GM12878 (cell line): ENCODE results near the gene HCN4. TPM values are rescaled to one million over a fixed set of nuclear protein-coding genes. Genes with fewer than 3 reads are reported as not detected.

Source experiments
- ATAC-seq: fragments of 200-7000 bp; cut with Tn5 transposase; 3 replicates; pipeline ENCODE4 v1.9.1; 2020; ENCODE audit warnings: mild to moderate bottlenecking, moderate library complexity
- BruUV-seq: library from RNA; stranded (reverse); fragments of 400-500 nt; replicated peaks from 2 replicates; lab custom pipeline; 2021; lab: Mats Ljungman, UMichigan
- CTCF ChIA-PET: fragments of 300-600 bp; sonication (Branson Sonifier 250); formaldehyde crosslinking; extraction: SDS; loops from one replicate; lab custom pipeline; 2021; ENCODE audit warnings: inconsistent platforms; lab: Yijun Ruan, JAX
- POLR2A ChIA-PET: fragments of 350-600 bp; formaldehyde crosslinking; extraction: SDS; loops from one replicate; lab custom pipeline; 2021; ENCODE audit warnings: inconsistent platforms; lab: Charles Lee
- RAD21 ChIA-PET: fragments of 300-600 bp; sonication (Branson Sonifier 250); formaldehyde crosslinking; loops from one replicate; lab custom pipeline; 2023; ENCODE audit warnings: antibody characterized with exemption; ENCODE audit not compliant: unreplicated experiment; lab: Charles Lee
- SMC1A ChIA-PET: fragments of 300-600 bp; sonication (Branson Sonifier 250); formaldehyde crosslinking; loops from one replicate; lab custom pipeline; 2023; ENCODE audit not compliant: unreplicated experiment, uncharacterized antibody; lab: Charles Lee
- DNase-seq: peaks from one replicate; pipeline ENCODE4 v3.0.0-alpha.2; 2011; ENCODE audit warnings: low read depth, low spot score
- FAIRE-seq: peaks from 3 replicates; lab custom pipeline; 2011; peaks lifted over from hg19 to GRCh38; lab: Jason Lieb, UNC
- H2AFZ ChIP-seq: 2 replicates; pipeline ENCODE4 v1.6.0; 2011; ENCODE audit warnings: low read depth, low read length, control low read depth; ENCODE audit not compliant: control insufficient read depth
- H3K27ac ChIP-seq: 2 replicates; pipeline ENCODE4 v1.5.1; 2011; ENCODE audit warnings: control low read depth; ENCODE audit not compliant: control insufficient read depth, insufficient read depth
- H3K27me3 ChIP-seq, 2 experiments: replicated peaks in 1 of 2; 2 replicates each; pipeline versions ENCODE4 v1.6.0 to v1.6.1; 2011; ENCODE audit warnings: low read length in 1 of 2; ENCODE audit not compliant: control insufficient read depth in 2 of 2, insufficient read depth in 2 of 2
- H3K36me3 ChIP-seq, 2 experiments: 2 replicates each; pipeline ENCODE4 v1.5.1; 2011; ENCODE audit warnings: low read length in 1 of 2; ENCODE audit not compliant: control insufficient read depth in 2 of 2, insufficient read depth in 2 of 2
- H3K4me1 ChIP-seq: 2 replicates; pipeline ENCODE4 v1.6.1; 2011; ENCODE audit warnings: mild to moderate bottlenecking, low read length, moderate library complexity, mixed read lengths; ENCODE audit not compliant: control insufficient read depth, insufficient read depth
- H3K4me2 ChIP-seq: 2 replicates; pipeline ENCODE4 v1.6.0; 2011; ENCODE audit warnings: control low read depth; ENCODE audit not compliant: control insufficient read depth, insufficient read depth
- H3K4me3 ChIP-seq: fragments of 200-600 bp; sonication (generic); 2 replicates; pipeline ENCODE4 v1.5.1; 2016
- H3K79me2 ChIP-seq: 2 replicates; pipeline ENCODE4 v1.6.0; 2011; ENCODE audit warnings: low read length; ENCODE audit not compliant: control insufficient read depth, insufficient read depth
- H3K9ac ChIP-seq: 2 replicates; pipeline ENCODE4 v1.8.0; 2011; ENCODE audit warnings: low read length, control low read depth, mixed read lengths; ENCODE audit not compliant: control insufficient read depth, insufficient read depth
- H3K9me3 ChIP-seq: replicated peaks from 3 replicates; pipeline ENCODE4 v1.5.1; 2011; ENCODE audit warnings: mild to moderate bottlenecking, low read length; ENCODE audit not compliant: control insufficient read depth, insufficient read depth
- H4K20me1 ChIP-seq: 2 replicates; pipeline ENCODE4 v1.6.0; 2011; ENCODE audit not compliant: control insufficient read depth, insufficient read depth
- IKZF2 ChIP-seq, 2 experiments: fragments of 450-650 bp; IDR thresholded peaks; 2 replicates each; pipeline ENCODE4 v1.6.1; 2017; ENCODE audit warnings: mild to moderate bottlenecking in 2 of 2, moderate library complexity in 2 of 2
- NBN ChIP-seq: fragments of 450-650 bp; IDR thresholded peaks from 2 replicates; pipeline ENCODE4 v1.6.1; 2016
- NFXL1 ChIP-seq: fragments of 450-650 bp; IDR thresholded peaks from 2 replicates; pipeline ENCODE4 v1.6.1; 2017; ENCODE audit warnings: antibody characterized with exemption, mild to moderate bottlenecking, borderline replicate concordance
- POLR2AphosphoS2 ChIP-seq: IDR thresholded peaks from 2 replicates; pipeline ENCODE4 v1.6.1; 2011; ENCODE audit warnings: low read depth, mild to moderate bottlenecking, low read length, improper control_type of control experiment, moderate library complexity
- SPI1 ChIP-seq: IDR thresholded peaks from 2 replicates; pipeline ENCODE4 v1.6.1; 2011; ENCODE audit warnings: low read depth, mild to moderate bottlenecking, low read length, moderate library complexity, borderline replicate concordance; ENCODE audit not compliant: insufficient read depth
- SREBF2 ChIP-seq: IDR thresholded peaks from 2 replicates; pipeline ENCODE4 v1.6.1; 2012; ENCODE audit warnings: mild to moderate bottlenecking, low read length
- WGBS: methylation state at CpG from one replicate; pipeline ENCODE4 v1.1.6; 2016; ENCODE audit warnings: low lambda C conversion rate; ENCODE audit not compliant: insufficient replicate concordance, insufficient coverage; ENCODE audit errors: missing lambda C conversion rate; 5-methylcytosine and 5-hydroxymethylcytosine counted together
- in situ Hi-C: fragments of 300-500 bp; cut with MboI; formaldehyde crosslinking; loops from 9 replicates; pipeline ENCODE4 v1.14.3; 2018; ENCODE audit warnings: mixed read lengths
- intact Hi-C: fragments of 100-400 bp; cut with micrococcal nuclease; formaldehyde crosslinking; loops from one replicate; pipeline ENCODE4 v1.14.2; 2022; ENCODE audit not compliant: unreplicated experiment
- polyA plus RNA-seq, 11 experiments: library from polyadenylated mRNA; depleted of rRNA in 4 of 11; unstranded in 6 of 11; stranded (reverse) in 5 of 11; fragments of >200 nt; fragmentation: Nextera tagmentation in 4 of 11; fragmentation: Illumina TruSeq in 1 of 11; extraction: Ambion mirVana in 4 of 11; extraction: Trizol in 1 of 11; gene quantifications; 1 replicate in 1 of 11; 2 replicates in 10 of 11; pipeline versions ENCODE4 v1.2.1 to v1.2.3, GENCODE V29; 2011 to 2016; ENCODE audit warnings: inconsistent platforms in 2 of 11, missing spikeins in 2 of 11, low read depth in 1 of 11
- total RNA-seq, 4 experiments: library from RNA; depleted of rRNA in 3 of 4; stranded (reverse); fragments of >200 nt in 3 of 4; fragmentation: Illumina TruSeq in 1 of 4; extraction: Trizol in 1 of 4; gene quantifications; 2 replicates each; pipeline versions ENCODE4 v1.2.1 to v1.2.3, GENCODE V29; 2013 to 2021

HCN4 gene
- total and polyA plus RNA-seq, 10 of the 15 experiments (the other 5 are each of a cell fraction or from before 2014, with no cell fraction given): 0.03 to 0.10 TPM; not detected in 8

DNA sequence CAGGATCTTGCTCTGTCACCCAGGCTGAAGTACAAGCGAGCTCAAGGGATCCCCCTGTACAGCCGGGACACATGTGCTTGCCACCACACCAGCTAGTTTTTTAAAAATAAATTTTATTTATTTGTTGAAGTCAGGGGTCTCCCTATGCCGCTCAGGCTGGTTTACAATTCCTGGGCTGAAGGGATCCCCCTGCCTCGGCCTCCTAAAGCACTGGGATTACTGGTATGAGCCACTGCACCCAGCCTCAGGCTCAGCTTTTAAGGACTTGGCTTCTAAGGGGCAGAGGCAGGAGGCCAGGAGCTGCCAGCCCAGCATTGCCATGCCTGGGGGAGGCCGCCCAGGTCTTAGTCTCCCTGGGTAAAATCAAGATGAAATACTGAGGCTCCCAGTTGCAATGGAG is 37.3 kb downstream of the HCN4 start:
- Histone ChIP-seq H3K79me2 (no peaks in the 10 kb centered on the region), H3K4me3 (no peak overlapping the region), H3K9me3 (no peaks in the 10 kb centered on the region), H3K27me3 (no peaks in the 10 kb centered on the region; a peak in 2 of 4 replicates), H2AFZ (no peak overlapping the region), H3K36me3 (no peaks in the 10 kb centered on the region), H3K4me2 (no peak overlapping the region), H3K4me1 (no peaks in the 10 kb centered on the region), H3K27ac (no peak overlapping the region), H4K20me1 (no peaks in the 10 kb centered on the region), H3K9ac (no peak overlapping the region)
- CTCF ChIA-PET: no interaction called here
- BruUV-seq: no TSS peak
- ATAC-seq (no peak), DNase-seq (no peak), FAIRE-seq (no peak)
- RAD21 ChIA-PET: no interaction called here
- POLR2A ChIA-PET: no interaction called here
- intact Hi-C loops (no loop called here), in situ Hi-C loops (no loop called here)
- WGBS: 6% methylated on average over 5 of the region's 5 CpGs
- TF ChIP-seq NFXL1 (no peak), NBN (no peak), IKZF2 (IDR thresholded peaks at IDR 0.05) (no peak), SPI1 (no peak), POLR2AphosphoS2 (no peak)
- SMC1A ChIA-PET: no interaction called here

- no peak overlapping the region for H3K4me2 ChIP-seq
- WGBS: 39% methylated on average over 15 of the region's 15 CpGs
- POLR2A ChIA-PET: no interaction called here
- H3K27ac ChIP-seq: no peak overlapping the region
- RAD21 ChIA-PET: no interaction called here
- no TSS peak for BruUV-seq
- CTCF ChIA-PET: no interaction called here
- FAIRE-seq: no peak
- H3K9me3 ChIP-seq: no peaks in the 10 kb centered on the region
- no peaks in the 10 kb centered on the region; a peak in 1 of 4 replicates for H3K27me3 ChIP-seq
- no peaks in the 10 kb centered on the region for H3K79me2 ChIP-seq
- TF ChIP-seq SREBF2: no peak
- no peak for DNase-seq
- SMC1A ChIA-PET: no interaction called here
- intact Hi-C loops (no loop called here), in situ Hi-C loops (no loop called here)
- no peak overlapping the region for H3K4me3 ChIP-seq
- no peak overlapping the region for H2AFZ ChIP-seq
- peaks cover 4% of the 10 kb centered on the region; the same call in 1 of the 2 replicates for H3K4me1 ChIP-seq
- H3K36me3 ChIP-seq: no peaks in the 10 kb centered on the region
- no peaks in the 10 kb centered on the region for H4K20me1 ChIP-seq
- H3K9ac ChIP-seq: no peak overlapping the region
- no peak for ATAC-seq
Observed at GRCh38 chr15:73330206-73331051, 38.3 kb downstream of the HCN4 start.
